NCI-H1436 (cell line): ENCODE results near the gene FRMD5.
A peak's percentile ranks its signal among the peaks of the same experiment; 100 is the strongest.

Experiments used
- DNase-seq: peaks from one replicate; lab custom pipeline; 2025; lab: John Stamatoyannopoulos, UW

FRMD5 gene

DNA sequence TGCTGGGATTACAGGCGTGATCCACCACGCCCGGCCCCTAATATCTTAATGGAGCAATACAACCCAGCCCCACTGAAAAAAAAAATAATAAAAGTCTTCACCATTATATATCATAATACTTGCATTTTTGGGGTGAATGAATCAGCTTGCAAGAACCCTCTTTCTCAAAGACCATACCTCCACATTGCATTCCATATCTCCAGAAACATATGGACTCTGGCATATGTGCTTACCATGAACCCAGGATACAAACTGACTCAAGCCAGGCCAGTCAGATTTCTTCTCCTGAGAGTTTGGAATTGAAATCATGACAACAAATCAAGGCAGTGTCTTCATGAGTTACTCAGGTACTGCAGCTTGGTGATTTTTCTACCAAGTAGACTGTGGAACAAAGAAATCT, 101.2 kb downstream of the FRMD5 start:
- no peak for DNase-seq

DNA sequence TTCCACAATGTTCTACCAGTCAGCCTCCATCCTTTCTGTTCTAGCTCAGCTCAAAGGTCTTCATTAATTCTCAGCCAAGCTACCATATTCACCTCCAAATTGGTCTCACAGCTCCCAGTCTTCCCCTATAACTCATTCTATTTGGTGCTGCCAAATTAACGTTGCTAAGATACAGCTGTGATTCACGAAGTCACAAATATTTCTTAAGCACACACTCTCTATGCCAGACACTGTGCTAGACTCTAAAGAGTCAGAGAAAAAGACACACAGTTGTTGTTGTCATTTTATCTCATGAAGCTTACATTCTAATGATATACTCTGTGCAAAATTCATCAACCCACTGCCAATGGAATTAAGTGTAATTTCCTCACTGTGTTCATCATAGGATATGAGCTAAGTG, 102.8 kb downstream of the FRMD5 start:
- no peak for DNase-seq

DNA sequence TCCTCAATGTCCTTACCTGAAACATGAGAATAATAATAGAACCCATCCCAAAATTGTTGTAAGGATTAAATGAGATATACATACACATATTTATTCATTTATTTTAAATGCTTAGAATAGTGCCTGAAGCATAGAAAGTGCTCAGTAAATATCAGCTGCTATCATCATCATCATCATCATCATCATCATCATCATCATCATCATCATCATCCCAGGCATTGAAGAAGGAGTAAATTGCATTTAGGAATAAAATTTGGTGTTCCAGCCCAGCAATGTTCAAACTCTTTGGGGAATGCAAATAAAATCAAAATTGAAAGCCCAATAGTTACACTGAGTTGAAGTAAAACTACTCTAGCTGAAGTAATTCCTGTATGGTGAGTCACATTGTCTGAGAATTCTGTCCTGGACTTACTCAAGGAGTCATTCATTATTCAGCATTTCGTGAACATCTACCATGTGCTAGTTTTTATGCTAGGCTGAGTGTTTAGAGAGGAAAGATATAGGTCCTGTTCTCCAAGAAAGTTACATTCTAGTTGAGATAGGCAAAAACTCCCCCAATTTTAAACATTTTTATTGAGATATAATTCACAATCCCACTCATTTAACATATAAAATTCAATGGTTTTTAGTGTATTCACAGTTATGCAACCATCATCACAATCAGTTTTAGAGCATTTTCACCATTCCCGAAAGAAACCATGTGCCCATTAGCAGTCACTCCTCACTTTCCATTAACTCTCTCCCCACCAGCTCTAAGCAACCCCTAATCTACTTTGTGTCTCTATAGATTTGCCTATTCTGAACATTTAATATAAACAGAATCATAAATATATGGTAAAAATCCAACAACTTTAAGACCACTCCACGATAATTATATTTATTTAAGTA, 107.2 kb downstream of the FRMD5 start:
- DNase-seq = no peak

DNA sequence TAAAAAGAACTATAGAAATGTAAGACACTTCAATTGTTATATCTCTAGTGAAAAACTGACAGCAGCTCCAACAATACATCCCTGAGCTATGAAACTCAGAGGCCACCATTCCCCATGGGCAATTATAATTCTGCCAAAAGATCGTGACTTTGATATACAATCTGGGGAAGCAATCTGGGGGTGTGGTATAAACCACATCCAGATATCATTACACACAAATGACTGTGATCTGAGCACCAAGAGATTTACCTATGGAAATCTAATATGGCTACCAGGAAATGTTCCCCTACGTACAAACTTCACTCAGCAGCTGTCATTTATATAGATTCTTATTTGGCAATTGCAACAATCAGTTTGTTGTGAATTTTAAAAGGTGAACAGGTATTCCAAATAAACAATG, 110.3 kb downstream of the FRMD5 start:
- no peak for DNase-seq

DNA sequence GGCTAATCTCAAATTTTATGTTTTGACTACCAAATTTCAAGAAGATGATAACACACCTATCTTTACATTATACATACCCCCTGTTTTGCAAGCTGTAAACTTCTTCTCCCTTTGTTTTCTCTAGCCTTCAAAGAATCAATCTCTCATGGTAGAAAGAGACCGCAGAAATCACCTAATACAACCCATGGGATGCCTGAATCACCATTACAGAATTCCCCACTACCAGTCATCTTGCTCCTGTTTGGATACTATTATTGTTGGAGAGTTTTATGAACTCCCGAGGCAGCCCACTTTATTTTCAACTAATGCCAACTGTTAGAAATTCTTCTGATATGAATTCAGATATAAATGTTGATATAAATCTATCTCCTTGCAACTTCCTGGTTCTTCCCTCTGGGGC, 110.9 kb downstream of the FRMD5 start:
- no peak for DNase-seq

DNA sequence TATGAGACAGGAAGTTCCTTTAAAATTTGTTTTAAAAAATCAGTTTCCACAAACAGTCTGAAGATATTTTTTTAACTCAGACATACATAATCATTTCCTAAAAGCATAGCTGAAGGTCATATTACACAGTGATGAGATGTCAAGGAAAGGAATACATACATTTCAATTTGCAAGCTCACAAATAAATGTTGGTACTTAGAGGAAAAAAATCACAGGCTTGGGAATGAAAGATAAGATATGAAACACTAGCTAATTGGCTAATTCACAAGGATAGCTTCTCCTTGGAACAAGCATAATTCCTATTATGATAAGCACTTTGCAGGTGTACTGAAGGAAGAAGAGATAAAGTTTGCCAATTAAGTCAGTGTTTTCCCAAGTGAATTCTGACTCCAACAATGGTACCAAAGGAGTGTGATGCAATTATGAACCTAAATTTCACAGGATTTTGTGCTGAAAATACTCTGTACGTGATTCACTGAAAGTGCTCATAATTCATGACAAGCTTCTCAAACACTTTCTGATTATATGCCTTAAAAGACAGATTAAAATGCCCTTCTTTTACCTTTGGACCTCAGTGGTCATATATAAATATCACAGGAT, 112.4 kb downstream of the FRMD5 start:
- no peak for DNase-seq

DNA sequence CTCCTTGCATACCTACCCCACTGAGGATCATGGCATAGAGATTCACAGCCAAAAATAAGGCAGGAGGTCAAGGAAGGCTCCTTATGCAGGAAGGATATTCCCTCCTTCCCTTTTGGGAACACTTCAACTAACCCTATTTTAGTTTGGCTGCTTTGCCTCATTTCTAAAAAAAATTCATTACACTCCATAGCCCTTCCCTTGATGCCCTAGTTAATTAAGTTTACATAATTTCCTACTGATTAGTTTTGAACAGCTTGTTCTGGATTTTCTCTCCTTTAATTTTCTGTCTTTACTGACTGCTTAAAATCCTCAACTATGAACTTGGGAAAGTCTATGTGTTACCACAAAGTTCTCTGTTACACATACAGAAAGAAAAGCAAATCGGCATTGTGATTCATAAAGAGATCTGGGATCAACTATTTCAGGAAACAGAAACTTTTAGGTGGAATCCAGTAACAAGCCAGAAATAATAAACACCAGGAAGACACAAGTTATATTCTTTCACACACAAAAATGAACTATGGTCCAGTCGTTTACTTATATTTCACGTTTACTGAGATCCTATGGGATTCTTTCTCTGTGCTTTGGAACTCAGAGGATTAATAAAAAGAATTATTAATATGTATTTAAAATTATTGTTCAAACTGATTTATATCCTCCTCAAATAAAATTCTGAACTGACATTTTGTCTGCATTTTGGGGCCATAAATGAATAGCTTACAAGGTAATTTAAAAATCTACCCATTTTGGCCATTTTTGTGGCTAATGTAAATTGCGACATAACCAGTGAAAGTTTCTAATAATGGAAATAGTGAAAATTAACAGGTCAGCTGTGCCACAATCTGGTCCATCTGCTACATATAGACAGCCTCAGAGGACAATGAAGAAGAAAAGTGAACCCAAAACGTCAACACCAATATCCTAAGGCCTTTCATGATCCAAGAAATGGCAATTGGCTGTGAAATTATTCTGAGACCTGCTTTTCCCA, 113.8 kb downstream of the FRMD5 start:
- DNase-seq = no peak

DNA sequence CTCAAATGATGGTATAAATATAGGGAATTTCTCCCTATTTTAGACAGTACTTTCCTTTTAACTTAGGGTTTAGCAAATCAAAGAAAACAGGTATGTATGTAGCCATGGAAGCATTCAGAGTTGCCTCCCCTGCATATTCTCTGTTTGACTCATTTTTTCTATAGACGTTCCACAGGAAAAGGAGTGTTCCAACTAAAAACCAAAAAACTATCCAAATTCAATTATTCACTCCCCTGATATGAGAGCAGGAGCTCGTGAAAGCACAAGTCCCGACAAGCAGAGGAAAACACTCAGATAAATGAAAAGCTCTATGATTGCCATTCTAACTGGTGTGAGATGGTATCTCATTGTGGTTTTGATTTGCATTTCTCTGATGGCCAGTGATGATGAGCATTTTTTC, 119.5 kb downstream of the FRMD5 start:
- DNase-seq = no peak

DNA sequence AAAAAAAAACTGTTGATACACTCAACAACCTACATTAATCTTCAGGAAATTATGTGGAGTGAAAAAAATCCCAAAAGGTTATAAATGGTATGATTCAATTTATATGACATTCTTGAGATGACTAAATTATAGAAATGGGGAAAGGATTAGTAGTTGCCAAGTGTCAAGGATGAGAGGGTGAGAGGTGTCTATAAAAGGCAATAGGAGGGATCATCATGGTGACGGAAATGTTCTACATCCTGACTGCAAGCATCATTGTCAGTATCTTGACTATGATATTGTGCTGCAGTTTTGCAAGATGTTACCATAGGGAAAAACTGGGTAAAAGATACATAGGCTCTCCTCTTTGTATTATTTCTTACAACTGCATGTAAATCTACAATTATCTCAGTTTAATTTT, 125.6 kb downstream of the FRMD5 start:
- DNase-seq = no peak

DNA sequence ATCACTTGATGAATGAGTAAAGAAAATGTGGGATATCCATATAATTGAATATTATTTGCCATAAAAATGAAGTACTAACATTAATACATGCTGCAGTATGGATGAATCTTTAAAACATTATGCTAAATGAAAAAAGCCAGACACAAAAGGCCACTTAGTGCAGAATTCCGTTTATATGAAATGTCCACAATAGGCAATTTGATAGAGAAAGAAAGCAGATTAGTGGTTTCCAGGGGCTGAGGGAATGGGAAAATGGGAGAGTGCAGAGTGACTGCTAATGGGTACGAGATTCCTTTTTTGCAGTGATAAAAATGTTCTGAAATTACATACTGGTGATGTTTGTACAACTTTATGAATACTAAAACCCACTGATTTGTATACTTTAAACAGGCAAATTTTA, 126.7 kb downstream of the FRMD5 start:
- no peak for DNase-seq

DNA sequence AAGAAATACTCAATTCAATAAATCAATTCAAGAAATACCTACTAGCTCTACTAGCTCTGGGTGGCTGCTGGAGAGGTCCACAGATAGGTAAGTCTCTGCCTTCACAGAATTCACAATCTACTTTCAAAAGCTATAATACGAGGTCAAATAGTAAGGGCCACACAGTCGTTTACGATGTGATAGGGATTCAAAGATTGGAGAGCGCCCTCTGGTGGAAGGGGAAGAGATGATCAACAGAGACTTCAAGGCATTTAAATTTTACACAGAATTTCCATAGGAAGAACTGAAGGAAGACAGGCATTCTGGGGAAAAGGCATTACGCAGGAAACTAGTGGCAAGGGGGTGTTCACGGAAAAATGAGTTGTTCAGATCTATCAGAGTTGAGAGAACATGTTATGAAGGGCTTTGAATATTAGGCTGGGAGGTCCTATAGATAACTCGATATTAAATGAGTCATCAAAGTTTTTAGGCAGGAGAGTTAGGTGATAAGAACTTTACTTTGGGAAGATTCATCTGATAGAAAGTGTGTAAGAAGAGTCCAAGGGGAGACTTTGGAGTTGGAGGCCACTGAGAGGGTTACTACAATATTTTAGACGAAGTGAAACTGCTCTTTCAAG, 128.8 kb downstream of the FRMD5 start:
- peak; percentile 79 for DNase-seq

DNA sequence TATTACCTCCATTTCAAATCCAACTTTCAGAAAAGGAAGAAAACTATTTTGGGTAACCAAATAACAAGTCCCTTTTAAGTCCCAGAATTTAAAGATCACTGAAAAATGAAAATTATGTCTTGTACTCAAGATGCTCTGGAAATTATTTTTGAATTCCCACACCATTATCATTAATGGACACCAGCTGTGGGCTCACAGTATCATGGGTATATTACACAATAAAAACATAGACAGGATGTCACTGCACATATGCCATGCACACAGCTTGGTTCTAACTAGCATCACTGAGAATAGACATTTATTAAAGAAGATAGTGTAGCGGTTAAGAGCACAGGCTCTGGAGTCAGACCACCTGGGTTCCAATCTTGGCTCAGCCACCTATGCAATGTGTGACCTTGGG, 130.4 kb downstream of the FRMD5 start:
- DNase-seq = no peak

DNA sequence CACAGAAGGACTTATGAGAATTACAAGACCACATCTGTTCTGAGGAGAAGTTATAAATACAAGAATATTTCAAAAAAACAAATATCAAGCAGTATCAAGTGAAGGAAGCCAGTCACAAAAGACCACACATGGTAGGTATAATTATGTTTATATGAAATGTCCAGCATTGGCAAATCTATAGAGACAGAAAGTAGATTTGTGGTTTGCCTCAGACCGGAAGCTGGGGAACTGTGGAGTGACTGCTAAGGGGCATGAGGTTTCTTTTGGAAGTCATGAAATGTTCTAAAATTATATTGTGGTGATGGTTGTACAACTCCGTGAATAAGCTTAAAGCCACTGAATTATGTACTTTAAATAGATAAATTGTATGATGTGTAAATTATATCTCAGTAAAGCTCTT, 136.9 kb downstream of the FRMD5 start:
- DNase-seq = no peak

DNA sequence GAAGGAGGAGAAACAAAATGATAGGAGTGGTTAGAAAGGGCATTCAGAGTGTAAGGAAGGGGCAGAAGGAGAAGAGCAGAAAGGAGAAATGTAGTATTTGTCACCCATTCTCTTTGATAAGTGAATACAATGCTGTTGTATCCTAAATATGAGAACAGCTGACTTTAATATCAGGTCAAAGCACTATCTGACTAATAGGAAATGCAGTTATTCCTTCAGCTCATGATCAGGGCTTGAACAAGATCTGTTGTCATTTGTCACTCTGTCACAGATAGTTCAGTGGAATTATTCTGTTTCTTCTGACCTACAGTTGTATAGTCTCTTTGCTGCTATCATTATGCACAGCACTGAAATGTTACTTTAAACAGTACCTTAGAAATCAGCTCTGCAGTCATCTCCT, 149.4 kb downstream of the FRMD5 start:
- no peak for DNase-seq

DNA sequence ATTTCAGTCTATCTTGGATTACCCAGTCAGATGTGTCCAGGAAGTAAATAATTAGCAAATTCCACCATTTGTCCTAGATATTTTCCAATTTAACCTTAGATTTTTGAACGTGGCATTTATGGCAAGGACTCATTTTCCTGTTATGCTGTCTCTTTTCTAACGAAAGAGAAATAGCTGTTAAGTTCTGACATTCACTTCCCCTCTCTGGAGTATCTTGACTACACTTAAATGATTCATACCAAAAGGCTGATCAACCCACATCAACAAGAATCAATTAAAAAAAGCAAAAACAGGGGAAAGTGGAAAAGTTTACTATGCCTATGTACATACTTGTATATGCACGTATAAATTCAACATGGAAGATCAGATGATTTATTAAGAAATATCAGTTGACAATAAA, 149.9 kb downstream of the FRMD5 start:
- DNase-seq = no peak

DNA sequence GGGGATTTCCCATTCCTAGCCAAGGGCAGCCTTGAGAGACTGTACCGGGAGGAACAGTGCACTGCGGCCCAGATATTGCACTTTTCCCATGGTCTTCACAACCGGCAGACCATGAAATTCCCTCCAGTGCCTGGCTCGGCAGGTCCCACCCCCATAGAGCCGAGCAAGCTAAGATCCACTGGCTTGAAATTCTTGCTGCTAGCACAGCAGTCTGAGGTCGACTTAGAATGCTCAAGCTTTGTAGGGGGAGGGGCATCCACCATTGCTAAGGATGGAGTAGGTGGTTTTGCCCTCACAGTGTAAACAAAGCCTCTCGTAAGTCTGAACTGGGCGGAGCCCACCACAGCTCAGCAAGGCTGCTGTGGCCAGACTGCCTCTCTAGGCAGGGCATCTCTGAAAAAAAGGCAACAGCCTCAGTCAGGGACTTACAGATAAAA, 156.3 kb downstream of the FRMD5 start:
- DNase-seq = no peak

DNA sequence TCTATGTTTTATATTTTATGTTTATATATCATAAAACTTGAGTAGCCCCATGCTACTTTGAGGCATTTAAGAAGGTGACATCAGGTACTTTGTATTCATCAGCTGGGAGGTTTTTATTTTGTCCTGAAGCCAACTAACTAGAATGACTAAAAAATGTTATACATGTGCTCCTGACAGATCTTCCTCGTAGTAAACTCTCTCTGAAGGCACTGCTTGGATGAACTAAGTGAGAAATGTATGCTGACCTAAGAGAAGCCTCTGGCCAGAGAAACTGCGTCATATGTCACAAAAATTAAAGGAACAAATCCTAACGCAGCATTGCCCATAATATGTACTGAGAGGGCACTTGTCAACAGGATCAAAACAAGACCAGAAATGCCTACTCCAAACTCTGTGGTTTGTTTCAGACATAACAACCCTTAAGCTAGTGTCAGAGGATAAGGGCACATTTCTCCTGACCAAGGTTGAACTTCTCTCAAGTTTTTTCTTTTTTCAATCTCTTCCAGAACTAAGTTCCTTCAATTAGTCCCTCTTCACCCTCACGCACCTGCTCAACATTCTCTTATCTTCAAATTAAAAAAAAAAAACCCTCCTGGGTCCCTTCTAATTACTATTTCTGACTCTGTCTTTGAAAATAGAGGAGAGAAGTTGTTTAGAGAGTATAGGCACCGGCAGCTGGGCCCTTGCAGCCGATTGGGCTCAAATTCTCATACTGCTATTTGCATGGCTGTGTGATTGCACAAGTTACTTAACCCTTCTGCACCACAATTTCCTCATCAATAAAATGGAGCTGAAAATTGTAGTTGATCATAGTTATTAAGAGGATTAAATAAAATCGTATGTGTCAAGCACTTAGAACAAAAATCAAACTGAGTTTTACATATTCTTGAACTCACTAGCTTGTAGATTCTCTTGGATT, 159.0 kb downstream of the FRMD5 start:
- DNase-seq = no peak

DNA sequence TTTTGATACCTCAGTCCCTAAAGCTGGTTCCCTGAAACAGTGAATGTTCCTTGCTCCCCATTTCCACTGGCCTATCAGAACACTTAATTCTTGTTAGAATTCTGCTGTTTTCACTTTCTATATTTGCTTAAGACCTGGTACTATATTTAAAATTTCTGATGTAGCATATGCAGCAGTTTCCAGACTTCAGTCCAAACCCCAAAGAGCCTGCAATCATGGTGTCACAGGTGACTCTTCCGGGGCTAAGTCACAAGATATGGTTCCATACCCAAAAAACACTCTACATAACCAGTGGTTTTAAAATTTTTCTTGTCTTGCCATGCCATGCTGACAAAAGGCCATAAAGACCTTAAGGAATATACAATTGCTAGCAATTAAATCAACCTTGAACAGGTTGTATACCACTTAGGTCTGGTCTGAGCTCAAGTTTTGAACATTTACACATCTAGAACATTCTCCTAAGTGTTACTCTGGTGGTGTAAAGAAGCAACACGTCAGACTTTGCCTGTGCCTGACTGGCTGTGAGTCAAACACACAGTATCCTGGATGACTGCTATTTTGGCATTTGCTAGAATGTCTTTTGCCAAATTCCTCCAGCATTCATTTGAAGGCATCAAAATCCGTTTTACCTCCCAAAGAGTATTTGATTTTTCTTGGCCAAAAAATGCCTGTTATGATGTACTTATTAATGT, 160.0 kb downstream of the FRMD5 start:
- DNase-seq = no peak

DNA sequence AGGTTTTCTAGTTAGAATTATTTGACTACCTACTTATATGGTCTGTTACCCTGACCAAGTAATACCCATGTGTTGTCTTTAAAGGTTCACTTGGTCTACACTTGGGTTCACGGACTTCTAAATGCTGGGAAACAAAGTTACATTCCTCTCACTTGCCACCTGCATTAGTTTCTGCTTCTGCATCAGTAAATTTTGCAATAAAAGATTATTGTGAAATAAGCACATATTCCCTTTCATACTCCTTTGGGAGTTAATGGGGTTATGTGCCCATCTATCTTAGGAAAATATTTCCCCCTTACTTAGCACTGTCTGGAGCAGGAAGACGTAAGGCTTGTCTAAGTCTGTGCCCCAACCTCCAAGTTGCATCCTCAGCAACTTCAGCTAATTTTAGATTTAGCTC, 160.7 kb downstream of the FRMD5 start:
- DNase-seq = no peak

DNA sequence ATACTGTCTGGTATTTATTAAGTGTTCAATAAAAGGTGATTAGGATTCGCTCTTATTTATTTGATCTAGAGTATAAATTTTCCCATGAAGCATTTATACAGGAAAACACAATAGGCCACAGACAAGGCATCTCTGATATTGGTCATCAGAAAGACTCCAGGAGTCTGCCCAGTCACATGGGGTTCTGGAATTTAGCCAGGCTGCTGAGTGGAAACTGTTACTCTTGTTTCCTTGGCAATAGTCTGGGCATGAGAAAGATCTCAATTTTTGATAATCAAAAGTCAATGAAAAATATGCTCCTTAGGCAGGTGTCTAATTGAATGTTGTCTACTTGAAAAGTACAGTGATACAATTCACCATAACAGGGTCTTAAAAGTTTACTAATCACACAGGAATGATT, 161.2 kb downstream of the FRMD5 start:
- DNase-seq = no peak
